HG02763 (cell line): ENCODE data around the gene MSRB1.

Experiments
- ATAC-seq: cut with Tn5 transposase; IDR thresholded peaks from one replicate; pipeline ENCODE4 v1.9.1; 2021; ENCODE audit warnings: mild to moderate bottlenecking, moderate library complexity; ENCODE audit not compliant: unreplicated experiment

Gene MSRB1, protein sequence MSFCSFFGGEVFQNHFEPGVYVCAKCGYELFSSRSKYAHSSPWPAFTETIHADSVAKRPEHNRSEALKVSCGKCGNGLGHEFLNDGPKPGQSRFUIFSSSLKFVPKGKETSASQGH

GRCh38 chr16:1942810-1943726, at the start of gene MSRB1:
Gene MSRB1 (minus strand): TSS chr16:1943199. CDS start chr16:1943156, 43 bp downstream.
- peak; percentile 94 for ATAC-seq

- ATAC-seq, result peak; percentile 49
Measured at GRCh38 chr16:1991948-1992703, 49.1 kb upstream of the MSRB1 start.

GRCh38 chr16:1991588-1991947, 48.6 kb upstream of the MSRB1 start:
- ATAC-seq, result no peak

DNA sequence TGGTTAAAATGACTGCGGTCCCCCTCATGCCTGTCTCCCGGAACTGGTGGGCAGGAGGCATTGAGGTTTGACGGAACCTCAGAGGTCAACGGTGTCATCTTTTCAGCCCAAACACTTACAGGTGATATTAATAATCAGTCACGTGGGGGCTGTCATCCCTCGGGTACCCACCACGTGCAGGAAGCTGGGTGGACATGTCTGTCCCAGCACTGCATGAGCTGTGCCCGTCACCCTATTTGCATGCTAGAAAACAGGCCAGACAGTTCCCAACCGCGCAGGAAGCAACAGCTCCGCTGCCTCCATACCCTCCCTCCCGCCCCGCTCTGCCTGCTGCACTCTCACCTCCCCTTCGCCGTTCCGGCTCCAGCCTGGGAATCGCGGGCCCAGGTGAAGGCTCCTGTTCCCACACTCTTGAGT, 48.1 kb upstream of the MSRB1 start:
- ATAC-seq, result peak; percentile 31

- no peak for ATAC-seq
Measured at GRCh38 chr16:1990351-1991134, 47.5 kb upstream of the MSRB1 start.

DNA sequence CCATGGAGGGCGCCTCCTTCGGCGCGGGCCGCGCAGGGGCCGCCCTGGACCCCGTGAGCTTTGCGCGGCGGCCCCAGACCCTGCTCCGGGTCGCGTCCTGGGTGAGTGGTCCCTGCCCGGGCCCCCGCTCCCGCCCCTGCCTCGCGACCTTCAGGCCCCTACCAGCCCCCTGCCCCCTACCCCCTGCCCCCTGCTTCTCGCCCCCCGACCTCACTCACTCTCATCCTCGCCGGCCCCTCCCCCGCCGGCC, 47.0 kb upstream of the MSRB1 start:
- no peak for ATAC-seq

GRCh38 chr16:1989209-1990100, 46.5 kb upstream of the MSRB1 start, which contains the start of gene SYNGR3:
Gene SYNGR3 (plus strand): TSS chr16:1989970. CDS start chr16:1990103, 133 bp downstream.
- ATAC-seq, result no peak

DNA sequence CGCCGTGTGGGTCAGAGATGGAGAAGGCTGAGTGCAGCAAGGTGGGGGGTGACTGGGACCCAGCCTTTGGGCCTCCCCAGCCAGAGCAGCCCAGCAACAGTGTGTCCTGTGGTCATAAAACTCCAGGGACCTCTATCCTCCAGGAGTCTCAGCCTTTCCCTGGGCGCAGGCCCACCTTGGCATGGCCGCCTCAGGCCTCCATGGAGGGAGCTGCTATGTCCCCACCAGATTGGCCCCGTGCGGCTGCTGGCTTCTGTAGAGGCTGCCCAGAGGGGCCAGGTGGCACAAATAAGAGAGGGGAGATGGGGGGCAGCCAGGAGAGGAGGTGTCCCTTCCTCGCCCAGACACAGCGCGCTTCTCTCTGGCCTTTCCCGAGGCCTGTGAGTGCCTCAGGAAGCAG, 44.2 kb upstream of the MSRB1 start:
- ATAC-seq, result no peak

GRCh38 chr16:1985466-1986150, 42.6 kb upstream of the MSRB1 start:
- ATAC-seq, result no peak

- ATAC-seq, result peak; percentile 3
Measured at GRCh38 chr16:1984347-1985225, 41.6 kb upstream of the MSRB1 start.

DNA sequence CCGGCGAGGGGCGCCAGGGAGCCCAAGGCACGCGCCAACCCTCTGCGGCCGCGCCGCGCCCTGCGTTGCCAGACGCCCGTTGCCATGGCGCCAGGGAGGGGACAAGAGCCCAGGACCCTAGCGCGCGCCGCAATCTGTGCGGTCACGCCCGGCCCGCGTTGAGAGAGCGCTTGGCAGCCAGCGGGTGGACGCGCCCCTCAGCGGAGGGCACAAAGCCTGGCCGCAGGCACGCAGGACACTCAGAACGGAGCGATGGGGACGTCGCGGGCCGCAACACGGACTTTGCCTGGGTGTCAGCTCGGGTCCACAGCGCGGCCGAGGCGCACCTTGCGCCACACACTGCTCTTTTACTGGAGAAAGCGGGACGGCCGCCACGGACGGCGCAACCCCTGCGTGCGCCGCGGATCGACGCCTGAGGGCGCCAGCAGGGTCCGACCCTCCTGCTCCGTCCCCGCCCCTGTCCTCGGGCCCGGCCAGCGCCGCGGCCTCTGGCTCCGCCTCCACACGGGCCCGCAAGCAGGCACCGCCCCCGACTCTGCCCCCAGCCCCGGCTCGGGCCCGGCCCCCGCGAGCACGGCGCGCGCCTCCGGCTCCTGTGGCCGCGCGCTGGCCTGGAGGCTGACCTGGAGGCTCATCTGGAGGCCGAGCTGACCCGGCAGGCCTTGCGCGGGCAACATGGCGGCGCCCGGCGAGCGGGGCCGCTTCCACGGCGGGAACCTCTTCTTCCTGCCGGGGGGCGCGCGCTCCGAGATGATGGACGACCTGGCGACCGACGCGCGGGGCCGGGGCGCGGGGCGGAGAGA, 40.7 kb upstream of the MSRB1 start, which contains the start of gene GFER:
Gene GFER, plus strand, starts transcription at position 650 of the 803 bp plus-strand sequence. Its CDS starts 26 bp downstream, at position 676.
- ATAC-seq, result peak; percentile 81

- no peak for ATAC-seq
Measured at GRCh38 chr16:1982991-1983543, 40.1 kb upstream of the MSRB1 start.

DNA sequence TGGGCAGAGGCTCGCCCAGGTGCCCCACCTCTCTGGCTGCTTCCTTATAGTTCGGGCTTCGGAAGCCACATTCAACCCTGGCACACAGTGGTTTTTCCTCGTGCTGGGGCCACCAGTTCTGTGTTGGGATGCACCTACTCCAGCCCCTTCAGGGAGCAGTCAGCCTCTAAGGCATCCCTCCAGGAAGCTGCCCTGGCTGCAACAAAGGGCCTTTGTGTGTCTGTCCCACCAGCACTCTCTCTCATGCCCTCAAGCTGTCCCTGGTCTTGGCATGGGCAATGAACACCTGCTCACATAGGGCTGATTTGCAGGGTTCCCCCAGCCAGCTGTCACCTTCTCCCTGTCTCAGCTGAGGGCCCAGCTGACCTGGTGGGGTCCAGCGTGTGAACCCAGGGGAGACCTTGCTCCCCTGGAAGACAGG, 39.0 kb upstream of the MSRB1 start:
- no peak for ATAC-seq

DNA sequence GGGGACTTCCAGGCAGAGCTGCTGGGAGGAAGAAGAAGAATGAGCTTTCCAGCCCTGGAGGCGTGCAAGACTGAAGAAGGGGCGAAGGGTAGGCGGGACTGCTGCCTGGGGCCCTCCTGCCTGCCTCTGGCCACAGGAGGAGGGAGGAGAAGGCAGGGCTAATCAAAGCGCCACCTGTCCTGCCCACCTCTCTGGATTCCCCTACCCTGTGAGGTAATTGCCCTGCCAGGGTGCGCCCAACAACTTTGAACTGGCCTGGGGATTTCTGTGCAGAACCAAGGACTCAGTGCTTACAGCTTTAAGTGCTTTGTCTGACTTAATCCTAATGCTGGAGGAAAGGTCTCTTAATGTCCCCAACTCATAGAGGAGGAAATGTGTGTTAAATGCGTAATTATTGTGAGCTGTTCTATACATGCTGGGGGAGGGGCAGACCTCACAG, 38.4 kb upstream of the MSRB1 start, which contains the start of gene NOXO1:
Gene NOXO1, minus strand, starts transcription at position 72 of the 439 bp plus-strand sequence. CDS start 290 bp downstream, outside the sequence.
- no peak for ATAC-seq

DNA sequence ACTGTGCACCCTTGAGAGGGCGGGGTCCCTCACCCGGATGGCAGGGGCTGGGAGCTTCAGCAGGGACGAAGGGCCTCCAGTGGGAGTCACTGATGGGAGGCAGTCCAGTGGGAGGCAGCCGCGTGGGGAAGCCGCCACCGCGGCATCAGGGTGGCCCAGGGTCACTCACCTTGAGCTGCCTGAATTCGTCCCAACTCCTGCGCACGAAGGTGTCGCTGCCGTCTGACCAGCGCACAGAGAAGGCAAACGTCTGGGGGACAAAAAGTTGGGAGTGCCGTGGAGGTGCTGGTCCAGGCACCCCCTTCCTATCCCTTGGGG, 37.7 kb upstream of the MSRB1 start:
- no peak for ATAC-seq

GRCh38 chr16:1980030-1980769, 37.2 kb upstream of the MSRB1 start:
- no peak for ATAC-seq
